K562 (cell line): ENCODE data around the gene CGB8. TPM values are rescaled to one million over a fixed set of nuclear protein-coding genes. Genes with fewer than 3 reads are reported as not detected.

Source experiments
- ATAC-seq: fragments of 200-7000 bp; cut with Tn5 transposase; 3 replicates; pipeline ENCODE4 v1.9.1; 2020; ENCODE audit warnings: moderate library complexity
- BruUV-seq: library from RNA; stranded (reverse); fragments of 400-500 nt; replicated peaks from 2 replicates; lab custom pipeline; 2021; lab: Mats Ljungman, UMichigan
- CTCF ChIA-PET: fragments of 300-600 bp; formaldehyde crosslinking; extraction: SDS; loops from one replicate; lab custom pipeline; 2021; ENCODE audit warnings: low intra/inter-chr PET ratio; lab: Yijun Ruan, JAX
- POLR2A ChIA-PET: fragments of 300-600, 350-650 bp; sonication (Branson Sonifier 250); formaldehyde crosslinking; extraction: SDS; loops from one replicate; lab custom pipeline; 2021; ENCODE audit warnings: antibody characterized with exemption, inconsistent platforms; lab: Yijun Ruan, JAX
- DNase-seq, 4 experiments: peaks; one replicate each; pipeline versions ENCODE4 v3.0.0 to v3.0.0-alpha.2; 2011 to 2018; ENCODE audit warnings: low spot score in 3 of 4, mixed read lengths in 3 of 4; ENCODE audit errors: extremely low read depth in 1 of 4
- FAIRE-seq: peaks from 2 replicates; lab custom pipeline; 2011; peaks lifted over from hg19 to GRCh38; lab: Jason Lieb, UNC
- H2AFZ ChIP-seq: 2 replicates; pipeline ENCODE4 v1.6.0; 2011; ENCODE audit warnings: low read depth, low read length, control low read depth, inconsistent platforms
- H3K27ac ChIP-seq: fragments of 200-600 bp; 3 replicates; pipeline ENCODE4 v1.8.0; 2011; ENCODE audit warnings: low read depth, mild to moderate bottlenecking, control low read depth, inconsistent platforms, low read length, moderate library complexity, mixed read lengths; ENCODE audit errors: extremely low read depth
- H3K27me3 ChIP-seq, 2 experiments: fragments of 300-600 bp in 1 of 2; 2 replicates in 1 of 2; 3 replicates in 1 of 2; pipeline versions ENCODE4 v1.6.0 to v1.8.0; 2011; ENCODE audit warnings: inconsistent platforms in 2 of 2, low read length in 2 of 2, mild to moderate bottlenecking in 1 of 2, mixed read lengths in 1 of 2, moderate library complexity in 1 of 2; ENCODE audit not compliant: control insufficient read depth in 2 of 2, insufficient read depth in 2 of 2
- H3K36me3 ChIP-seq: fragments of 300-600 bp; 3 replicates; pipeline ENCODE4 v1.8.0; 2011; ENCODE audit warnings: mild to moderate bottlenecking, low read length, inconsistent platforms; ENCODE audit not compliant: control insufficient read depth, insufficient read depth
- H3K4me1 ChIP-seq, 2 experiments: fragments of 200-600 bp in 1 of 2; replicated peaks in 1 of 2; 2 replicates in 1 of 2; 3 replicates in 1 of 2; pipeline versions ENCODE4 v1.5.1 to v1.8.0; 2011; ENCODE audit warnings: inconsistent platforms in 2 of 2, low read length in 2 of 2, mild to moderate bottlenecking in 1 of 2, mixed read lengths in 1 of 2, moderate library complexity in 1 of 2; ENCODE audit not compliant: control insufficient read depth in 2 of 2, insufficient read depth in 2 of 2
- H3K4me2 ChIP-seq: 2 replicates; pipeline ENCODE4 v1.6.1; 2011; ENCODE audit warnings: low read length, control low read depth, inconsistent platforms, mixed read lengths; ENCODE audit not compliant: insufficient read depth
- H3K4me3 ChIP-seq: fragments of 200-600 bp; sonication (generic), shearing (Covaris generic); 2 replicates; pipeline ENCODE4 v1.5.1; 2016; ENCODE audit warnings: control low read depth, inconsistent platforms
- H3K79me2 ChIP-seq: fragments of 200-600 bp; 3 replicates; pipeline ENCODE4 v1.8.0; 2011; ENCODE audit warnings: low read length, inconsistent platforms; ENCODE audit not compliant: control insufficient read depth, insufficient read depth
- H3K9ac ChIP-seq, 2 experiments: 2 replicates each; pipeline versions ENCODE4 v1.6.0 to v1.6.1; 2011; ENCODE audit warnings: low read depth in 2 of 2, low read length in 2 of 2, control low read depth in 1 of 2, inconsistent platforms in 1 of 2, mild to moderate bottlenecking in 1 of 2, mixed read lengths in 1 of 2; ENCODE audit not compliant: insufficient read depth in 1 of 2
- H3K9me1 ChIP-seq: one replicate; pipeline ENCODE4 v1.6.0; 2011; ENCODE audit warnings: inconsistent platforms, mild to moderate bottlenecking, low read length, moderate library complexity; ENCODE audit not compliant: control insufficient read depth, insufficient read depth
- H3K9me3 ChIP-seq: replicated peaks from 2 replicates; pipeline ENCODE4 v1.5.1; 2011; ENCODE audit warnings: low read depth, low read length, inconsistent platforms; ENCODE audit not compliant: control insufficient read depth, insufficient read depth
- H4K20me1 ChIP-seq: replicated peaks from 2 replicates; pipeline ENCODE4 v1.6.1; 2011; ENCODE audit warnings: low read length, inconsistent platforms, mixed read lengths; ENCODE audit not compliant: control insufficient read depth, insufficient read depth
- BHLHE40 ChIP-seq: IDR thresholded peaks from 2 replicates; pipeline ENCODE4 v1.6.1; 2011; ENCODE audit warnings: low read length, improper control_type of control experiment
- CAMTA2 ChIP-seq: fragments of 250-450 bp; sonication (Bioruptor Pico); conservative IDR thresholded peaks from 2 replicates; pipeline ENCODE4 v1.5.1; 2022
- ETV1 ChIP-seq: fragments of 450-650 bp; conservative IDR thresholded peaks from 2 replicates; pipeline ENCODE4 v1.6.1; 2016; ENCODE audit warnings: missing genetic modification characterization, control low read depth, low read depth, missing compliant biosample characterization
- KDM1A ChIP-seq, 2 experiments: fragments of 450-650 bp; IDR thresholded peaks; 2 replicates each; pipeline ENCODE4 v1.6.1; 2016; ENCODE audit warnings: mild to moderate bottlenecking in 2 of 2
- MEIS2 ChIP-seq: fragments of 450-650 bp; IDR thresholded peaks from 2 replicates; pipeline ENCODE4 v1.6.1; 2014; ENCODE audit warnings: mild to moderate bottlenecking; ENCODE audit not compliant: partially characterized antibody
- PHF21A ChIP-seq: fragments of 450-650 bp; IDR thresholded peaks from 2 replicates; pipeline ENCODE4 v1.6.1; 2017; ENCODE audit warnings: low read depth, borderline replicate concordance
- RAD21 ChIP-seq, 2 experiments: fragments of 250-450 bp in 1 of 2; fragments of 450-650 bp in 1 of 2; sonication (Bioruptor Pico) in 1 of 2; formaldehyde crosslinking in 1 of 2; IDR thresholded peaks in 1 of 2; conservative IDR thresholded peaks in 1 of 2; 2 replicates each; pipeline versions ENCODE4 v1.4.0 to v1.8.0; 2020 to 2022; ENCODE audit warnings: mild to moderate bottlenecking in 2 of 2, moderate library complexity in 1 of 2
- ZNF24 ChIP-seq: fragments of 450-650 bp; IDR thresholded peaks from 2 replicates; pipeline ENCODE4 v1.6.1; 2016
- WGBS: fragments of 100-300 bp; shearing (Covaris generic); methylation state at CpG from one replicate; pipeline ENCODE4 v1.1.6; 2016; ENCODE audit warnings: low coverage, mixed read lengths; ENCODE audit not compliant: insufficient coverage; ENCODE audit errors: missing lambda C conversion rate; 5-methylcytosine and 5-hydroxymethylcytosine counted together
- in situ Hi-C: fragments of 300-500 bp; cut with MboI; formaldehyde crosslinking; loops from 4 replicates; pipeline ENCODE4 v1.15.0; 2018; ENCODE audit warnings: inconsistent platforms, mixed read lengths
- intact Hi-C: fragments of 100-400 bp; cut with micrococcal nuclease; formaldehyde crosslinking; loops from 2 replicates; pipeline ENCODE4 v1.14.2; 2022
- polyA plus RNA-seq, 8 experiments: library from polyadenylated mRNA; depleted of rRNA in 4 of 8; stranded (reverse) in 5 of 8; unstranded in 3 of 8; fragments of >200 nt; fragmentation: Nextera tagmentation in 2 of 8; fragmentation: Illumina TruSeq in 1 of 8; extraction: Ambion mirVana in 2 of 8; extraction: Trizol in 1 of 8; gene quantifications; 2 replicates each; pipeline versions ENCODE4 v1.2.1 to v1.2.3, GENCODE V29; 2011 to 2014; ENCODE audit warnings: inconsistent platforms in 1 of 8, missing spikeins in 1 of 8
- total RNA-seq, 7 experiments: library from RNA; depleted of rRNA in 6 of 7; stranded (reverse); fragments of >200 nt in 6 of 7; fragmentation: Illumina TruSeq in 2 of 7; extraction: Trizol in 2 of 7; gene quantifications; 2 replicates each; pipeline versions ENCODE4 v1.2.1 to v1.2.3, GENCODE V29; 2011 to 2021; ENCODE audit warnings: low replicate concordance in 1 of 7
- TF ChIP-seq, protein P1 (sequence below), 3 experiments: IDR thresholded peaks in 2 of 3; conservative IDR thresholded peaks in 1 of 3; 2 replicates each; pipeline ENCODE4 v1.5.1; 2011 to 2012; ENCODE audit warnings: low read length in 3 of 3, mild to moderate bottlenecking in 3 of 3, control low read depth in 2 of 3, improper control_type of control experiment in 1 of 3, inconsistent platforms in 1 of 3, low read depth in 1 of 3, mixed read lengths in 1 of 3, moderate library complexity in 1 of 3; ENCODE audit not compliant: insufficient read depth in 2 of 3
- TF ChIP-seq, protein P2 (sequence below): conservative IDR thresholded peaks from 2 replicates; pipeline ENCODE4 v1.6.1; 2011; ENCODE audit warnings: low read depth, mild to moderate bottlenecking, low read length; ENCODE audit not compliant: control insufficient read depth
- TF ChIP-seq, protein P3 (sequence below): sonication (generic); formaldehyde crosslinking; IDR thresholded peaks from 2 replicates; pipeline ENCODE4 v1.9.0; 2022; ENCODE audit warnings: mild to moderate bottlenecking, missing genetic modification reagents
- TF ChIP-seq, protein P4 (sequence below): sonication (generic); IDR thresholded peaks from 2 replicates; pipeline ENCODE4 v1.6.1; 2016

Gene CGB8
- total and polyA plus RNA-seq, 9 of the 15 experiments (the other 6 are each of a cell fraction or from before 2014, with no cell fraction given), result not detected

DNA sequence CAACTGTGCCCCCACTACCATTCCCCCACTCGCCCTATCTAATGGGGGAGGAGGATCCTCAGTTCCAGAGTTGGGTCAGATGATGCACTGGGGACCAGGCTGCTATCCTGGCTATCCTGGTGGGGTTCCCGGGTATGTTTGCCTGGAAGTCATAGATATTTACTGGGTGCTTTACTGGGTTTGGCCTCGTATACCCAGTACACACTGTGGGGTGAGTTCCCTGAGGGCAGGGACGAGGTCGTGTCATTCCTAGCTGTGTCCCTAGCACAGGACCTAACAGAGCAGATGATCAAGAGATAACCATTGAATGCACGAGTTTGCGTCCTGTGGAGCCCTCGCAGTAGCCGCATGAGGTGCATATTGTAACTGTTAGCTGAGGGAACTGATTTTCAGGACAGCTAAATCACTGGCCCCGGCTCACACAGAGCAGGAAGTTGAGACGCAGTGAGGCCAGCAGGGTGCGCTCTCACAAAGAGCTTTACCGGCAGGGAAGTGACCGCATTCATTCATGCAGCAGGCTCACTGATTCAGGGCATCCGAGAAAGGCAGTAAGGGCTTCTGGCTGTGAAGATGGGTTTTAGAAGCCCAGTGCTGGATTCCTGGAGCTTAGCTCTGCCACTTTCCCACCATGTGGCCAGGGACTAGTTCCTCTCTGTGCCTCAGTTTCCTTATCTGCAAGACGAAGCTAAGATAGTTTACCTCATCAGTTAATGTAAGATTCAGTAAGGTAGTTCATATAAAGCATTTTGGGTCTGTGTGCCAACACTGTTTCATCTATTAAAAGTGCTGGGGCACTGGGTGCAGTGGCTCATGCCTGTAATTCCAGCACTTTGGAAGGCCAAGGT, 49.2 kb downstream of the CGB8 start:
- H3K4me3 ChIP-seq, result no peak overlapping the region
- POLR2A ChIA-PET, result interaction anchor here (0.5 to 1.2 kb wide), 6 partner anchors 10 to 211 kb away, joined by 3 to 6 read pairs (median 3); partner anchors contain the start of gene NUCB1
- DNase-seq (peak; percentile 40 to 74 (median 58)), ATAC-seq (peak; percentile 87), FAIRE-seq (peak; percentile 80)
- H3K79me2 ChIP-seq, result peaks cover 50% of the 10 kb centered on the region
- H3K9ac ChIP-seq, result no peak overlapping the region
- CTCF ChIA-PET, result interaction anchor here (1.0 to 1.3 kb wide), 2 partner anchors 145 to 227 kb away, joined by 3 read pairs; no protein-coding TSS in a partner anchor
- no peaks in the 10 kb centered on the region for H3K27me3 ChIP-seq
- H4K20me1 ChIP-seq, result 0 out of 2 replicates have a peak, but pooled peaks cover 5% of the 10 kb centered on the region
- 68% methylated on average over 16 of the region's 16 CpGs for WGBS
- no peaks in the 10 kb centered on the region for H3K9me3 ChIP-seq
- H3K4me2 ChIP-seq, result no peak overlapping the region
- BruUV-seq, result no TSS peak
- H3K4me1 ChIP-seq, result peaks cover 0 to 8% of the 10 kb centered on the region in 2 experiments; a peak in 4 of 5 replicates
- H2AFZ ChIP-seq, result no peak overlapping the region
- H3K27ac ChIP-seq, result no peak overlapping the region
- H3K36me3 ChIP-seq, result peaks cover 75% of the 10 kb centered on the region
- intact Hi-C loops (loop anchor here (2.0 to 10.0 kb wide), 3 partner anchors 75 to 225 kb away; partner anchors contain the start of genes HRC and TRPM4), in situ Hi-C loops (no loop called here)
- H3K9me1 ChIP-seq, result no peaks in the 10 kb centered on the region
- TF ChIP-seq, protein P1, sequence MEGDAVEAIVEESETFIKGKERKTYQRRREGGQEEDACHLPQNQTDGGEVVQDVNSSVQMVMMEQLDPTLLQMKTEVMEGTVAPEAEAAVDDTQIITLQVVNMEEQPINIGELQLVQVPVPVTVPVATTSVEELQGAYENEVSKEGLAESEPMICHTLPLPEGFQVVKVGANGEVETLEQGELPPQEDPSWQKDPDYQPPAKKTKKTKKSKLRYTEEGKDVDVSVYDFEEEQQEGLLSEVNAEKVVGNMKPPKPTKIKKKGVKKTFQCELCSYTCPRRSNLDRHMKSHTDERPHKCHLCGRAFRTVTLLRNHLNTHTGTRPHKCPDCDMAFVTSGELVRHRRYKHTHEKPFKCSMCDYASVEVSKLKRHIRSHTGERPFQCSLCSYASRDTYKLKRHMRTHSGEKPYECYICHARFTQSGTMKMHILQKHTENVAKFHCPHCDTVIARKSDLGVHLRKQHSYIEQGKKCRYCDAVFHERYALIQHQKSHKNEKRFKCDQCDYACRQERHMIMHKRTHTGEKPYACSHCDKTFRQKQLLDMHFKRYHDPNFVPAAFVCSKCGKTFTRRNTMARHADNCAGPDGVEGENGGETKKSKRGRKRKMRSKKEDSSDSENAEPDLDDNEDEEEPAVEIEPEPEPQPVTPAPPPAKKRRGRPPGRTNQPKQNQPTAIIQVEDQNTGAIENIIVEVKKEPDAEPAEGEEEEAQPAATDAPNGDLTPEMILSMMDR (IDR thresholded peaks at IDR 0.05 in 2 of 3, conservative IDR thresholded peaks at IDR 0.05 in 1 of 3; ENCODE audit: insufficient read depth in 2 of 3, low read depth in 1 of 3, low read length in 3 of 3), result peak; percentile 72 to 84 (median 73)
- no peak for TF ChIP-seq BHLHE40
- TF ChIP-seq, protein P2, sequence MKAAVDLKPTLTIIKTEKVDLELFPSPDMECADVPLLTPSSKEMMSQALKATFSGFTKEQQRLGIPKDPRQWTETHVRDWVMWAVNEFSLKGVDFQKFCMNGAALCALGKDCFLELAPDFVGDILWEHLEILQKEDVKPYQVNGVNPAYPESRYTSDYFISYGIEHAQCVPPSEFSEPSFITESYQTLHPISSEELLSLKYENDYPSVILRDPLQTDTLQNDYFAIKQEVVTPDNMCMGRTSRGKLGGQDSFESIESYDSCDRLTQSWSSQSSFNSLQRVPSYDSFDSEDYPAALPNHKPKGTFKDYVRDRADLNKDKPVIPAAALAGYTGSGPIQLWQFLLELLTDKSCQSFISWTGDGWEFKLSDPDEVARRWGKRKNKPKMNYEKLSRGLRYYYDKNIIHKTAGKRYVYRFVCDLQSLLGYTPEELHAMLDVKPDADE, result 0 out of 2 replicates have a peak, but pooled peaks have one; percentile 27
- peak; percentile 69; the same call in 1 of the 2 replicates for TF ChIP-seq PHF21A
- TF ChIP-seq RAD21 (CRISPR knock-in tag; conservative IDR thresholded peaks at IDR 0.05 in 1 of 2, IDR thresholded peaks at IDR 0.05 in 1 of 2), result peak in 1 of 2 experiments; percentile 61; a peak in 2 of 4 replicates
- TF ChIP-seq ETV1 (tag), result peak; percentile 49
- TF ChIP-seq, protein P3, sequence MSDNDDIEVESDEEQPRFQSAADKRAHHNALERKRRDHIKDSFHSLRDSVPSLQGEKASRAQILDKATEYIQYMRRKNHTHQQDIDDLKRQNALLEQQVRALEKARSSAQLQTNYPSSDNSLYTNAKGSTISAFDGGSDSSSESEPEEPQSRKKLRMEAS, result 0 out of 2 replicates have a peak, but pooled peaks have one; percentile 16
- TF ChIP-seq KDM1A (IDR thresholded peaks at IDR 0.05), result peak in 1 of 2 experiments; percentile 60; a peak in 2 of 4 replicates
- TF ChIP-seq, protein P4, sequence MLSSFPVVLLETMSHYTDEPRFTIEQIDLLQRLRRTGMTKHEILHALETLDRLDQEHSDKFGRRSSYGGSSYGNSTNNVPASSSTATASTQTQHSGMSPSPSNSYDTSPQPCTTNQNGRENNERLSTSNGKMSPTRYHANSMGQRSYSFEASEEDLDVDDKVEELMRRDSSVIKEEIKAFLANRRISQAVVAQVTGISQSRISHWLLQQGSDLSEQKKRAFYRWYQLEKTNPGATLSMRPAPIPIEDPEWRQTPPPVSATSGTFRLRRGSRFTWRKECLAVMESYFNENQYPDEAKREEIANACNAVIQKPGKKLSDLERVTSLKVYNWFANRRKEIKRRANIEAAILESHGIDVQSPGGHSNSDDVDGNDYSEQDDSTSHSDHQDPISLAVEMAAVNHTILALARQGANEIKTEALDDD, result no peak
- TF ChIP-seq CAMTA2 (CRISPR knock-in tag), result no peak
- TF ChIP-seq ZNF24, result peak; percentile 97
- no peak for TF ChIP-seq MEIS2
